ENCODE results near the gene CSN3.

- TF ChIP-seq EZH2 (IDR thresholded peaks at IDR 0.05; ENCODE audit: insufficient read depth, low read length), result no peak
- TF ChIP-seq CTCF (IDR thresholded peaks at IDR 0.05; ENCODE audit: insufficient read depth, low read depth, low read length), result no peak
These were observed 55.7 kb downstream of the CSN3 start for GRCh38 chr4:70298051-70298450.

All from astrocyte (in vitro differentiated cells and primary cell).